ENCODE results near the gene RPL28.

Gene RPL28

GRCh38 chr19:55373993-55374757 is 11.6 kb upstream of the RPL28 start:
- no peak for DNase-seq

- no peak for DNase-seq
Measured at GRCh38 chr19:55376241-55376933, 9.3 kb upstream of the RPL28 start, which contains the start of gene TMEM190. Gene TMEM190 (plus strand): TSS chr19:55376826. CDS start chr19:55376854, 28 bp downstream.

GRCh38 chr19:55377356-55378131 is 8.2 kb upstream of the RPL28 start:
- no peak for DNase-seq

GRCh38 chr19:55379174-55379573 is 6.6 kb upstream of the RPL28 start:
- no peak for DNase-seq

GRCh38 chr19:55382013-55382412 is 3.7 kb upstream of the RPL28 start:
- no peak for DNase-seq

GRCh38 chr19:55382522-55383054 is 3.1 kb upstream of the RPL28 start:
- DNase-seq = no peak

- DNase-seq = no peak
Measured at GRCh38 chr19:55383279-55384130, 2.2 kb upstream of the RPL28 start.

- DNase-seq = no peak
Measured at GRCh38 chr19:55384131-55384919, 1.4 kb upstream of the RPL28 start, which contains the start of gene TMEM238. Gene TMEM238 (minus strand): TSS chr19:55384292. CDS start chr19:55384259, 33 bp downstream.

GRCh38 chr19:55384920-55385723 is 610 bp upstream of the RPL28 start:
- peak; percentile 43 to 92 for DNase-seq

- no peak for DNase-seq
Measured at GRCh38 chr19:55386493-55386971, 800 bp downstream of the RPL28 start.

- DNase-seq = no peak
Measured at GRCh38 chr19:55387736-55388497, 2.2 kb downstream of the RPL28 start.

- no peak for DNase-seq
Measured at GRCh38 chr19:55389386-55390317, 3.9 kb downstream of the RPL28 start.

GRCh38 chr19:55390461-55390880 is 4.7 kb downstream of the RPL28 start:
- no peak for DNase-seq

GRCh38 chr19:55391191-55391670 is 5.5 kb downstream of the RPL28 start:
- no peak for DNase-seq

- no peak for DNase-seq
Measured at GRCh38 chr19:55391702-55392615, 6.2 kb downstream of the RPL28 start.

GRCh38 chr19:55392820-55393761 is 7.4 kb downstream of the RPL28 start:
- no peak for DNase-seq

All from cerebellar nuclear complex (tissue), 1 donor.